Activated effector memory CD4-positive, alpha-beta T cell treated with Interleukin-2 at 50 U/mL for 16 hours (primary cell): Measurements from ENCODE around the gene KIF26A.

Source experiments
- DNase-seq: peaks from one replicate; pipeline ENCODE4 v3.0.0-alpha.2; 2020

Gene KIF26A

GRCh38 chr14:104212206-104213095, 74.1 kb downstream of the KIF26A start:
- no peak for DNase-seq

GRCh38 chr14:104213301-104214034, 75.1 kb downstream of the KIF26A start:
- no peak for DNase-seq

- no peak for DNase-seq
These were observed 76.2 kb downstream of the KIF26A start for GRCh38 chr14:104214431-104215218.

- no peak for DNase-seq
These were observed 77.4 kb downstream of the KIF26A start for GRCh38 chr14:104215706-104216334.

- no peak for DNase-seq
These were observed 78.1 kb downstream of the KIF26A start for GRCh38 chr14:104216457-104216856.

- DNase-seq = no peak
These were observed 79.3 kb downstream of the KIF26A start for GRCh38 chr14:104217486-104218360.

- DNase-seq = no peak
These were observed 80.2 kb downstream of the KIF26A start for GRCh38 chr14:104218361-104219180.

- no peak for DNase-seq
These were observed 81.4 kb downstream of the KIF26A start for GRCh38 chr14:104219731-104220214.

GRCh38 chr14:104220215-104221070, 82.1 kb downstream of the KIF26A start:
- no peak for DNase-seq

- no peak for DNase-seq
These were observed 82.8 kb downstream of the KIF26A start for GRCh38 chr14:104221071-104221625.

- no peak for DNase-seq
These were observed 83.4 kb downstream of the KIF26A start for GRCh38 chr14:104221636-104222369.

- DNase-seq = no peak
These were observed 84.1 kb downstream of the KIF26A start for GRCh38 chr14:104222396-104223036.

- DNase-seq = no peak
These were observed 85.0 kb downstream of the KIF26A start for GRCh38 chr14:104223101-104224041.

- DNase-seq = no peak
These were observed 85.7 kb downstream of the KIF26A start for GRCh38 chr14:104224131-104224505.

GRCh38 chr14:104224506-104225277, 86.3 kb downstream of the KIF26A start:
- no peak for DNase-seq
